Measurements from ENCODE around the gene PPFIBP1.

DNA sequence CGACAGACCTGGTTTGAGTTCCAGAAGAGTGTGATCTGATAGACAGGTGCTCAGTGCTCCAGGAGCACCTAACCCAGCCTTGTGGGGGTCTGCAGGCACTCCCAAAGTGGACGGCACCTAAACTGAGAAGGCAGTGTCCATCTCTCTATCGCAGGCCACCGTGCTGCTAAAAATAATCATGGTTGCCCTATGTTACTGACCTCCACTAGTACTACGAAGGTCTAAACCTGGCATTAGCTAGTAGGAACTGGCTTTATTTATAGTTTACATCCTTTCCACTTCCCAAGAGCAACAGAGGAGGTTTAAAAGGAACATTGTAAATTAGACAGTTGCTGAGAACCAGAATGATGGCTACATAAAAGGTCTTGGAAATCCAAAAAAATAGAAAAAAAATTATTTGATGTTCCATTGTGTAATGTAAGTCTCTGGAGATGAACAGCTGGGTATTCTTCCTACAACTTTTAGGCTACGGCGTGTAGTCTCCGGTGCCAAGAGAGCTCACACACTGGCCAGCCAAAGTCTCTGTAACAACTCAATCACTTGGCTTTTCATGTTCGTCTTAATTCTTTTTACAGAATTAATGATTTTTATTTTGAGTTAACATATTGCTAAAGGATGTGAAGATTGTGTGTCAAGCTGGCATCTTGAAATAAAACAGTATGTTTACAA lies 27.3 kb downstream of the PPFIBP1 start:
- TF ChIP-seq, protein P1, sequence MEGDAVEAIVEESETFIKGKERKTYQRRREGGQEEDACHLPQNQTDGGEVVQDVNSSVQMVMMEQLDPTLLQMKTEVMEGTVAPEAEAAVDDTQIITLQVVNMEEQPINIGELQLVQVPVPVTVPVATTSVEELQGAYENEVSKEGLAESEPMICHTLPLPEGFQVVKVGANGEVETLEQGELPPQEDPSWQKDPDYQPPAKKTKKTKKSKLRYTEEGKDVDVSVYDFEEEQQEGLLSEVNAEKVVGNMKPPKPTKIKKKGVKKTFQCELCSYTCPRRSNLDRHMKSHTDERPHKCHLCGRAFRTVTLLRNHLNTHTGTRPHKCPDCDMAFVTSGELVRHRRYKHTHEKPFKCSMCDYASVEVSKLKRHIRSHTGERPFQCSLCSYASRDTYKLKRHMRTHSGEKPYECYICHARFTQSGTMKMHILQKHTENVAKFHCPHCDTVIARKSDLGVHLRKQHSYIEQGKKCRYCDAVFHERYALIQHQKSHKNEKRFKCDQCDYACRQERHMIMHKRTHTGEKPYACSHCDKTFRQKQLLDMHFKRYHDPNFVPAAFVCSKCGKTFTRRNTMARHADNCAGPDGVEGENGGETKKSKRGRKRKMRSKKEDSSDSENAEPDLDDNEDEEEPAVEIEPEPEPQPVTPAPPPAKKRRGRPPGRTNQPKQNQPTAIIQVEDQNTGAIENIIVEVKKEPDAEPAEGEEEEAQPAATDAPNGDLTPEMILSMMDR (IDR thresholded peaks at IDR 0.05): no peak
- TF ChIP-seq ZFX (IDR thresholded peaks at IDR 0.05; ENCODE audit: borderline replicate concordance): no peak

Data from 22Rv1 (cell line).